Measurements from ENCODE around the gene PTH.

DNA sequence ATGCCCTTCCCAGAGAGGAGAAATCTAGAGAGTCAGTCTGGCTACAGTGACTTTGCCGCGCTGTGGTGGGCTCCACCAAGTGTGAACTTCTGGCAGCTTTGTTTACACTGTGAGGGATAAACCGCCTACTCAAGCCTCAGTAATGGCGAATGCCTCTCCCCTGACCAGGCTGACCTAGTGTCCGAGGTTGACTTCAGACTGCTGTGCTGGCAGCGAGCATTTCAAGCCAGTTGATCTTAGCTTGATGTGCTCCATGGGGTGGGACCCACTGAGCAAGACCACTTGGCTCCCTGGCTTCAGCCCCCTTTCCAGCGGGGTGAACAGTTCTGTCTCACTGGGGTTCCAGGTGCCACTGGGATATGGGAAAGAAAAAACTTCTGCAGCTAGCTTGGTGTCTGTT, 38.6 kb upstream of the PTH start:
- TF ChIP-seq, protein P1, sequence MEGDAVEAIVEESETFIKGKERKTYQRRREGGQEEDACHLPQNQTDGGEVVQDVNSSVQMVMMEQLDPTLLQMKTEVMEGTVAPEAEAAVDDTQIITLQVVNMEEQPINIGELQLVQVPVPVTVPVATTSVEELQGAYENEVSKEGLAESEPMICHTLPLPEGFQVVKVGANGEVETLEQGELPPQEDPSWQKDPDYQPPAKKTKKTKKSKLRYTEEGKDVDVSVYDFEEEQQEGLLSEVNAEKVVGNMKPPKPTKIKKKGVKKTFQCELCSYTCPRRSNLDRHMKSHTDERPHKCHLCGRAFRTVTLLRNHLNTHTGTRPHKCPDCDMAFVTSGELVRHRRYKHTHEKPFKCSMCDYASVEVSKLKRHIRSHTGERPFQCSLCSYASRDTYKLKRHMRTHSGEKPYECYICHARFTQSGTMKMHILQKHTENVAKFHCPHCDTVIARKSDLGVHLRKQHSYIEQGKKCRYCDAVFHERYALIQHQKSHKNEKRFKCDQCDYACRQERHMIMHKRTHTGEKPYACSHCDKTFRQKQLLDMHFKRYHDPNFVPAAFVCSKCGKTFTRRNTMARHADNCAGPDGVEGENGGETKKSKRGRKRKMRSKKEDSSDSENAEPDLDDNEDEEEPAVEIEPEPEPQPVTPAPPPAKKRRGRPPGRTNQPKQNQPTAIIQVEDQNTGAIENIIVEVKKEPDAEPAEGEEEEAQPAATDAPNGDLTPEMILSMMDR (IDR thresholded peaks at IDR 0.05; ENCODE audit: insufficient read depth, low read depth, low read length): no peak
- TF ChIP-seq EZH2 (IDR thresholded peaks at IDR 0.05; ENCODE audit: insufficient read depth, low read length): no peak

All from astrocyte (in vitro differentiated cells and primary cell).